ENCODE data around the gene SLC9B2. TPM values are rescaled to one million over a fixed set of nuclear protein-coding genes. Genes with fewer than 3 reads are reported as not detected.
A peak's percentile ranks its signal among the peaks of the same experiment; 100 is the strongest.

The SLC9B2 gene, protein sequence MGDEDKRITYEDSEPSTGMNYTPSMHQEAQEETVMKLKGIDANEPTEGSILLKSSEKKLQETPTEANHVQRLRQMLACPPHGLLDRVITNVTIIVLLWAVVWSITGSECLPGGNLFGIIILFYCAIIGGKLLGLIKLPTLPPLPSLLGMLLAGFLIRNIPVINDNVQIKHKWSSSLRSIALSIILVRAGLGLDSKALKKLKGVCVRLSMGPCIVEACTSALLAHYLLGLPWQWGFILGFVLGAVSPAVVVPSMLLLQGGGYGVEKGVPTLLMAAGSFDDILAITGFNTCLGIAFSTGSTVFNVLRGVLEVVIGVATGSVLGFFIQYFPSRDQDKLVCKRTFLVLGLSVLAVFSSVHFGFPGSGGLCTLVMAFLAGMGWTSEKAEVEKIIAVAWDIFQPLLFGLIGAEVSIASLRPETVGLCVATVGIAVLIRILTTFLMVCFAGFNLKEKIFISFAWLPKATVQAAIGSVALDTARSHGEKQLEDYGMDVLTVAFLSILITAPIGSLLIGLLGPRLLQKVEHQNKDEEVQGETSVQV
- total RNA-seq (2021): 6.8 and 7.3 TPM in 2 replicates
- long read RNA-seq, transcript SLC9B2-202 (12 exons, 3,126 nt): major isoform, 7 of 29 reads
- long read RNA-seq, partial matches to known transcripts: 10 of 29 reads
- long read RNA-seq, other reads (novel, unspliced or antisense): 8 of 29 reads

DNA sequence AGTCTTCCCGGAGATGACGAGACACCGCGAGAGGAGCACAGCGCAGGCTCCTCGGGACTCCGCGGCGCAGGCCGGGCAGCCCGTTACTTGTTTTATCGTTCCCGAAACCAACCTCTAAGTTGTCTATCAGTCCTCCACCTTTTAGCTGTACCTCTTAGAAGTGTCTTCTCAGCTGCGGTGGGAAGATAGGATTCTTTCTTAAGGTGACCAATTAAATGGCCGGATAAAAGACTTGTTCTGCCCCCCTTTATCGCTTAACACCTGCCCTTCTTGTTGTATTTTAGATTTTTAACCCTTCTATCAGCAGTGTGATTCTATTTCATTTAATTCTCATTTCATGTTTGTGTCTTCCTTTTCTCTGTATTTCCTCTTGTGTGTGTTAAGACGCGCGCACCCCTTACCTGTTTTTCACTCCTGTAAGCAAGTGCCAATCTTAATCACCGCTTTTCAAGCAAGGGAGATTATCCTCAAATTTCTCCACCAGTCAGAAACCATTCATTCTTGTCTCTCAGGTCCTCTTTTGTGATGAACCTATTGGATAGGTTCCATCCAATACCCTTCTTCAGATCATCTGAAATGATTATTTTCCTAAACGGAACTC, at the start of gene SLC9B2:
TSS of gene SLC9B2 (minus strand) at position 15 of the 601 bp plus-strand sequence. CDS start 9,211 bp downstream, outside the sequence.
- Histone ChIP-seq H2BK5ac (ENCODE audit: insufficient read length, low read length) (no peak within 1 kb of the TSS), H4K8ac (replicated peaks; ENCODE audit: insufficient read length, low read depth, low read length) (no peak within 1 kb of the TSS), H2AFZ (ENCODE audit: low read length) (peak within 1 kb of the TSS; percentile 50), H3K79me2 (ENCODE audit: insufficient read depth, low read length) (no peaks in the 10 kb centered on the region), H2BK20ac (ENCODE audit: low read depth, low read length, poor library complexity, severe bottlenecking) (no peak within 1 kb of the TSS), H3K14ac (ENCODE audit: insufficient read depth, low read length) (peak within 1 kb of the TSS; percentile 88), H3K18ac (ENCODE audit: insufficient read length, low read depth, low read length) (peak within 1 kb of the TSS; percentile 61), H2BK120ac (ENCODE audit: low read depth, low read length, poor library complexity, severe bottlenecking) (no peak within 1 kb of the TSS), H3K9me3 (ENCODE audit: control insufficient read depth, low read depth, low read length) (no peaks in the 10 kb centered on the region), H3K23ac (ENCODE audit: insufficient read length, low read depth, low read length) (no peak within 1 kb of the TSS), H3K27me3 (ENCODE audit: insufficient read depth, low read length) (peaks cover 5% of the 10 kb centered on the region; the same call in 1 of the 2 replicates), H3K9ac (ENCODE audit: extremely low read depth, insufficient read length, low read length) (peak within 1 kb of the TSS; percentile 61), H3K4me1 (ENCODE audit: insufficient read depth, low read length) (no peaks in the 10 kb centered on the region), H3K27ac (ENCODE audit: insufficient read length, low read depth, low read length) (no peak within 1 kb of the TSS), H4K20me1 (ENCODE audit: control insufficient read depth, insufficient read depth, insufficient read length) (no peaks in the 10 kb centered on the region), H3K4me2 (ENCODE audit: insufficient read depth, insufficient read length, low read length) (peak within 1 kb of the TSS; percentile 87), H4K5ac (ENCODE audit: insufficient read length, low read depth, low read length) (no peak within 1 kb of the TSS), H3K56ac (ENCODE audit: insufficient read length, low read depth, low read length) (no peak within 1 kb of the TSS), H3T11ph (ENCODE audit: low read length) (no peak within 1 kb of the TSS), H4K91ac (ENCODE audit: insufficient read length, low read depth, low read length) (no peak within 1 kb of the TSS), H2BK15ac (ENCODE audit: low read depth, low read length) (no peak within 1 kb of the TSS), H2BK12ac (ENCODE audit: insufficient read length, low read depth, low read length) (no peak within 1 kb of the TSS), H3K4ac (ENCODE audit: low read depth, low read length) (no peak within 1 kb of the TSS), H2AK5ac (ENCODE audit: insufficient read length, low read length) (no peak within 1 kb of the TSS), H3K23me2 (ENCODE audit: insufficient read length, low read depth, low read length, poor library complexity, severe bottlenecking) (peaks cover 7% of the 10 kb centered on the region), H3K79me1 (ENCODE audit: insufficient read depth, low read depth, low read length, poor library complexity, severe bottlenecking) (no peaks in the 10 kb centered on the region)
- DNase-seq: no peak
- Mint-ChIP-seq H3K27ac (peak within 1 kb of the TSS in 1 of 3 experiments; percentile 75; a peak in 3 of 7 replicates), H3K4me1 (peaks cover 10 to 13% of the 10 kb centered on the region in 2 experiments), H3K36me3 (ENCODE audit: insufficient read depth in 1 of 3, low read depth in 3 of 3) (peaks cover 0 to 11% (median 5%) of the 10 kb centered on the region in 3 experiments; a peak in 4 of 7 replicates), H3K27me3 (ENCODE audit: low read depth) (peaks cover 34% of the 10 kb centered on the region), H3K9me3 (no peaks in the 10 kb centered on the region), H3K4me3 (peak within 1 kb of the TSS; percentile 88 to 91)
- WGBS (ENCODE audit: extremely low coverage, insufficient read length, low lambda C conversion rate): no CpG with 5 or more reads among the region's 21 CpGs
- TF ChIP-seq, protein P1, sequence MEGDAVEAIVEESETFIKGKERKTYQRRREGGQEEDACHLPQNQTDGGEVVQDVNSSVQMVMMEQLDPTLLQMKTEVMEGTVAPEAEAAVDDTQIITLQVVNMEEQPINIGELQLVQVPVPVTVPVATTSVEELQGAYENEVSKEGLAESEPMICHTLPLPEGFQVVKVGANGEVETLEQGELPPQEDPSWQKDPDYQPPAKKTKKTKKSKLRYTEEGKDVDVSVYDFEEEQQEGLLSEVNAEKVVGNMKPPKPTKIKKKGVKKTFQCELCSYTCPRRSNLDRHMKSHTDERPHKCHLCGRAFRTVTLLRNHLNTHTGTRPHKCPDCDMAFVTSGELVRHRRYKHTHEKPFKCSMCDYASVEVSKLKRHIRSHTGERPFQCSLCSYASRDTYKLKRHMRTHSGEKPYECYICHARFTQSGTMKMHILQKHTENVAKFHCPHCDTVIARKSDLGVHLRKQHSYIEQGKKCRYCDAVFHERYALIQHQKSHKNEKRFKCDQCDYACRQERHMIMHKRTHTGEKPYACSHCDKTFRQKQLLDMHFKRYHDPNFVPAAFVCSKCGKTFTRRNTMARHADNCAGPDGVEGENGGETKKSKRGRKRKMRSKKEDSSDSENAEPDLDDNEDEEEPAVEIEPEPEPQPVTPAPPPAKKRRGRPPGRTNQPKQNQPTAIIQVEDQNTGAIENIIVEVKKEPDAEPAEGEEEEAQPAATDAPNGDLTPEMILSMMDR (conservative IDR thresholded peaks at IDR 0.05): no peak
